Gastrocnemius medialis (tissue), 4 donors: ENCODE results near the gene QSER1. TPM values are rescaled to one million over a fixed set of nuclear protein-coding genes. Genes with fewer than 3 reads are reported as not detected.

Experiments
- ATAC-seq, 2 donors: fragments of 150-250 bp; one replicate each; pipeline ENCODE4 v1.9.1; 2016
- DNase-seq, 2 donors: peaks; one replicate each; pipeline ENCODE4 v3.0.0-alpha.2; 2019
- H3K27ac ChIP-seq, 4 donors: fragments of 200-600 bp; sonication (generic); 1 replicate in 1 of 4; 2 replicates in 3 of 4; pipeline ENCODE4 v1.5.1; 2016 to 2018; ENCODE audit warnings: mild to moderate bottlenecking in 2 of 4, moderate library complexity in 1 of 4
- H3K27me3 ChIP-seq, 3 donors: fragments of 200-600 bp; sonication (generic) in 2 of 3; 1 replicate in 1 of 3; 2 replicates in 2 of 3; pipeline versions ENCODE4 v1.5.1 to v1.6.0; 2016 to 2019; ENCODE audit warnings: mild to moderate bottlenecking in 1 of 3, moderate library complexity in 1 of 3
- H3K36me3 ChIP-seq, 2 donors: fragments of 200-600 bp; sonication (generic) in 1 of 2; one replicate each; pipeline ENCODE4 v1.5.1; 2017 to 2018
- H3K4me1 ChIP-seq, 2 donors: fragments of 200-600 bp; sonication (generic) in 1 of 2; one replicate each; pipeline ENCODE4 v1.5.1; 2016 to 2017; ENCODE audit warnings: mild to moderate bottlenecking in 2 of 2
- H3K4me3 ChIP-seq, 4 donors: fragments of 200-600 bp; sonication (generic) in 3 of 4; 1 replicate in 1 of 4; 2 replicates in 3 of 4; pipeline ENCODE4 v1.5.1; 2016 to 2019; ENCODE audit warnings: mild to moderate bottlenecking in 2 of 4
- H3K9me3 ChIP-seq, 3 donors: fragments of 200-600 bp; sonication (generic) in 2 of 3; 1 replicate in 1 of 3; 2 replicates in 2 of 3; pipeline ENCODE4 v1.5.1; 2016 to 2019
- CTCF ChIP-seq, 5 experiments: fragments of 450-650 bp in 3 of 5; fragments of 200-600 bp in 2 of 5; sonication (generic) in 2 of 5; IDR thresholded peaks in 4 of 5; conservative IDR thresholded peaks in 1 of 5; 1 replicate in 4 of 5; 2 replicates in 1 of 5; pipeline ENCODE4 v1.5.1; 2016 to 2019; ENCODE audit warnings: antibody characterized with exemption in 5 of 5, mild to moderate bottlenecking in 3 of 5, moderate library complexity in 3 of 5
- POLR2A ChIP-seq, 2 donors: fragments of 450-650 bp; IDR thresholded peaks; one replicate each; pipeline ENCODE4 v1.6.1; 2017; ENCODE audit warnings: antibody characterized with exemption in 2 of 2, mild to moderate bottlenecking in 2 of 2, moderate library complexity in 2 of 2
- in situ Hi-C, 4 donors: fragments of 200-750 bp; cut with MboI; loops; one replicate each; pipeline versions ENCODE4 v1.15.0 to v1.8.0; 2017; ENCODE audit warnings: low sequenced_read_pairs in 4 of 4
- intact Hi-C: fragments of 100-400 bp; cut with DNase I; formaldehyde crosslinking; loops from one replicate; pipeline ENCODE4 v1.15.1; 2023; ENCODE audit warnings: low total_unique reads
- total RNA-seq, 4 donors: library from RNA; depleted of rRNA; stranded (reverse); fragments of >200 nt; gene quantifications; one replicate each; pipeline versions ENCODE4 v1.1.0 to v1.2.3, GENCODE V29; 2016

Gene QSER1
- total RNA-seq, 4 donors from 2014 or later = 7.5 to 17.2 (median 13.1) TPM

- no peaks in the 10 kb centered on the region for H3K27me3 ChIP-seq
- TF ChIP-seq CTCF (IDR thresholded peaks at IDR 0.05 in 4 of 5, conservative IDR thresholded peaks at IDR 0.05 in 1 of 5) (no peak), POLR2A (IDR thresholded peaks at IDR 0.05) (no peak)
- DNase-seq = no peak
- in situ Hi-C loops (loop anchor here in 1 of 4 donors (10.0 kb wide), 1 partner anchor 112 kb away; no protein-coding TSS in a partner anchor), intact Hi-C loops (no loop called here)
- no peak overlapping the region for H3K4me3 ChIP-seq
- H3K27ac ChIP-seq = no peak overlapping the region
- ATAC-seq = no peak
- no peaks in the 10 kb centered on the region for H3K36me3 ChIP-seq
- H3K9me3 ChIP-seq = no peaks in the 10 kb centered on the region
- no peaks in the 10 kb centered on the region for H3K4me1 ChIP-seq
Measured at GRCh38 chr11:32952421-32952820, 59.8 kb downstream of the QSER1 start.

- Histone ChIP-seq H3K9me3 (no peaks in the 10 kb centered on the region), H3K4me3 (no peak overlapping the region), H3K27ac (no peak overlapping the region), H3K36me3 (peaks cover 0 to 9% of the 10 kb centered on the region in 2 donors), H3K4me1 (no peaks in the 10 kb centered on the region), H3K27me3 (no peaks in the 10 kb centered on the region)
- DNase-seq (no peak), ATAC-seq (no peak)
- TF ChIP-seq CTCF (IDR thresholded peaks at IDR 0.05 in 4 of 5, conservative IDR thresholded peaks at IDR 0.05 in 1 of 5) (no peak), POLR2A (IDR thresholded peaks at IDR 0.05) (no peak)
- in situ Hi-C loops = loop anchor here in 1 of 4 donors (10.0 kb wide), 1 partner anchor 111 kb away; no protein-coding TSS in a partner anchor
- intact Hi-C loops = no loop called here
Measured at GRCh38 chr11:32953700-32954099, 61.1 kb downstream of the QSER1 start.

GRCh38 chr11:32960553-32961164 is 68.0 kb downstream of the QSER1 start:
- in situ Hi-C loops = no loop called here
- intact Hi-C loops = loop anchor here (1.0 to 10.0 kb wide), 2 partner anchors 105 to 734 kb away; no protein-coding TSS in a partner anchor
- H3K4me3 ChIP-seq = no peak overlapping the region
- ATAC-seq (peak in 1 of 2 donors; percentile 41), DNase-seq (no peak)
- no peak overlapping the region for H3K27ac ChIP-seq
- H3K9me3 ChIP-seq = no peaks in the 10 kb centered on the region
- H3K4me1 ChIP-seq = no peaks in the 10 kb centered on the region
- TF ChIP-seq POLR2A (IDR thresholded peaks at IDR 0.05) = no peak
- peak; percentile 42 to 74 (median 58) for TF ChIP-seq CTCF (IDR thresholded peaks at IDR 0.05 in 4 of 5, conservative IDR thresholded peaks at IDR 0.05 in 1 of 5)
- peaks cover 0 to 21% of the 10 kb centered on the region in 2 donors for H3K36me3 ChIP-seq
- H3K27me3 ChIP-seq = no peaks in the 10 kb centered on the region

- Histone ChIP-seq H3K4me3 (no peak overlapping the region), H3K27ac (no peak overlapping the region), H3K36me3 (peaks cover 0 to 21% of the 10 kb centered on the region in 2 donors), H3K4me1 (no peaks in the 10 kb centered on the region), H3K9me3 (no peaks in the 10 kb centered on the region), H3K27me3 (no peaks in the 10 kb centered on the region)
- ATAC-seq (no peak), DNase-seq (no peak)
- intact Hi-C loops (loop anchor here (10.0 kb wide), 1 partner anchor 733 kb away; no protein-coding TSS in a partner anchor), in situ Hi-C loops (no loop called here)
- TF ChIP-seq POLR2A (IDR thresholded peaks at IDR 0.05) = no peak
- no peak for TF ChIP-seq CTCF (IDR thresholded peaks at IDR 0.05 in 4 of 5, conservative IDR thresholded peaks at IDR 0.05 in 1 of 5)
Measured at GRCh38 chr11:32962016-32962415, 69.4 kb downstream of the QSER1 start.
